GM10248 (cell line): ENCODE results near the gene PLA2G4E.

Experiments
- CTCF ChIA-PET: fragments of 300-600 bp; sonication (Branson Sonifier 250); formaldehyde crosslinking; extraction: SDS; loops from one replicate; lab custom pipeline; 2021; ENCODE audit warnings: antibody characterized with exemption; lab: Yijun Ruan, JAX
- POLR2A ChIA-PET: fragments of 350-650 bp; sonication (Branson Sonifier 250); formaldehyde crosslinking; extraction: SDS; loops from one replicate; lab custom pipeline; 2020; ENCODE audit warnings: antibody characterized with exemption; lab: Yijun Ruan, JAX
- DNase-seq: peaks from one replicate; pipeline ENCODE4 v3.0.0; 2012; ENCODE audit errors: extremely low spot score
- CTCF ChIP-seq: IDR thresholded peaks from 2 replicates; pipeline ENCODE4 v1.5.1; 2012; ENCODE audit warnings: mild to moderate bottlenecking, low read depth; ENCODE audit errors: extremely low read depth, missing control alignments, control extremely low read depth

Gene PLA2G4E

GRCh38 chr15:41948490-41948889 lies 72.4 kb downstream of the PLA2G4E start:
- no peak for DNase-seq
- TF ChIP-seq CTCF: no peak
- ChIA-PET POLR2A (no interaction called here), CTCF (interaction anchor here (0.6 to 1.4 kb wide), 5 partner anchors 12 to 196 kb away, joined by 3 to 5 read pairs (median 3); no protein-coding TSS in a partner anchor)

GRCh38 chr15:41946970-41947369 lies 73.9 kb downstream of the PLA2G4E start:
- no peak for TF ChIP-seq CTCF
- POLR2A ChIA-PET: no interaction called here
- CTCF ChIA-PET: no interaction called here
- DNase-seq: no peak

GRCh38 chr15:41945731-41946130 lies 75.1 kb downstream of the PLA2G4E start:
- CTCF ChIA-PET: no interaction called here
- no peak for TF ChIP-seq CTCF
- no peak for DNase-seq
- POLR2A ChIA-PET: no interaction called here

- TF ChIP-seq CTCF: no peak
- CTCF ChIA-PET: interaction anchor here (1.3 kb wide), 1 partner anchor 12 kb away, joined by 3 read pairs; no protein-coding TSS in a partner anchor
- no peak for DNase-seq
Observed at GRCh38 chr15:41945221-41945620, 75.6 kb downstream of the PLA2G4E start.

GRCh38 chr15:41944313-41944940 lies 76.4 kb downstream of the PLA2G4E start:
- POLR2A ChIA-PET: no interaction called here
- CTCF ChIA-PET: interaction anchor here (1.3 to 2.5 kb wide), 3 partner anchors 9 to 11 kb away, joined by 3 to 8 read pairs (median 5); no protein-coding TSS in a partner anchor
- TF ChIP-seq CTCF: no peak
- DNase-seq: no peak

More at GRCh38 chr15:41945221-41945620, 75.6 kb downstream of the PLA2G4E start:
- POLR2A ChIA-PET: no interaction called here

- ChIA-PET POLR2A (no interaction called here), CTCF (interaction anchor here (1.3 to 2.5 kb wide), 5 partner anchors 8 to 41 kb away, joined by 3 to 8 read pairs (median 5); no protein-coding TSS in a partner anchor)
- no peak for DNase-seq
- TF ChIP-seq CTCF: no peak
Observed at GRCh38 chr15:41943543-41944312, 77.1 kb downstream of the PLA2G4E start.
